Measurements from ENCODE around the gene STAB1.

GRCh38 chr3:52454250-52454937, 40.7 kb upstream of the STAB1 start:
- TF ChIP-seq CTCF (optimal IDR thresholded peaks at IDR 0.05 in 1 of 3, IDR thresholded peaks at IDR 0.05 in 1 of 3, conservative IDR thresholded peaks at IDR 0.05 in 1 of 3; ENCODE audit: extremely low read depth in 1 of 3, insufficient read depth in 2 of 3, low read length in 3 of 3) (no peak), EZH2 (IDR thresholded peaks at IDR 0.05; ENCODE audit: low read length) (no peak)
